IPS-11a (cell line): Measurements from ENCODE around the gene RGCC.

Source experiments
- H3K4me3 ChIP-seq: one replicate; pipeline ENCODE4 v1.5.1; 2013; ENCODE audit warnings: low read depth, low read length, control low read depth

The RGCC gene

DNA sequence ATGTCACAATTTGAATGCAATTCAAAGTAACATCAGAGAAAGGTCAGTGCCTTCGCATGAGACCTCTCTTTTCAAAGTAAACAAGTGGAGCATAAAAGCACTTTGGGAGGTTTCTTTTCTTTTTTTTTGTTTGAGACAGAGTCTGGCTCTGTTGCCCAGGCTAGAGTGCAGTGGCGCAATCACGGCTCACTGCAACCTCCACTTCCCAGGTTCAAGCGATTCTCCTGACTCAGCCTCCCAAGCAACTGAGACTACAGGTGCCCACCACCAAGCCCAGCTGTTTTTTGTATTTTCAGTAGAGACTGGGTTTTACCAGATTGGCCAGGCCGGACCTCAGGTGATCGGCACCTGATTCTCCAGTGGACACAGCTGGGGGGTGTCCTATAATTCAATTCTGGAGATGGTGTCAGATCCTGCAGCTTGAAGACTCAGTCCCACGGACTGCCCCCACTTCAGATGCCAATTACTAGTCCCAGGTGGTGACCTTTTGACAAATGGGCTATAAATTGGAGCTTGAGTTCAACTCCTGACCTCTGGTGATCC is 57.6 kb downstream of the RGCC start:
- H3K4me3 ChIP-seq = no peak overlapping the region

DNA sequence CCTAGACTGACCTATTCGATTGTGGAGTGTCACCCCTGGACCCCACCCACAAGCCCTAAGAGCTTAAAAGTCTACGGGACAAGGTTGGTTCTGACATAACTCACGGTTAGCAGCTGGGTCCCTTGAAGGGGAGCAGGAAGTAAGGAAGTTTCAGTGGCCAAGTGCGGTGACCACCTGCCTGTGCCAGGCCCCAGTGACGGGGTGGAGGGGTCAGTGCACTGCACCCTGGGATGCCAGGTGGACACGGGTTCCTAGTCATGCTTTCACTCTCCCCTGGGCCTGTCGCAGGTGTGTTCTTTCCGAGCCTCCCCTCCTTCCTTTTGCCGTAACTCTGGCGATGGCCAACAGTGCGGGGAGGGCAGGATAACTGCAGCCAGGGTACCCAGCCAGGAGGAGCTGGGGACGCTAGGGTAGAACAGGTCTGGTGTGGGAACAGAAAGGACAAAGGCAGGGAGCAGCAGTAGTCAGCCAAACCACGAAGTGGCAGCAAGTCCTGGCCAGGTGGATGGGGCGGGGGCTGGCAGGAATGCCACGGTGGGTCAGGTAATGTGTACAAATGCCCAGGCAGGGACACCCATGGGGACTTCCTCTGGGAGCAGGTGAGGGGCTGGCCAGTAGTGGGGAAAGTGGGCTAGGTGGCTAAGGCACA is 58.3 kb downstream of the RGCC start:
- H3K4me3 ChIP-seq = no peak overlapping the region

GRCh38 chr13:41516166-41516565 is 58.8 kb downstream of the RGCC start:
- H3K4me3 ChIP-seq = no peak overlapping the region

DNA sequence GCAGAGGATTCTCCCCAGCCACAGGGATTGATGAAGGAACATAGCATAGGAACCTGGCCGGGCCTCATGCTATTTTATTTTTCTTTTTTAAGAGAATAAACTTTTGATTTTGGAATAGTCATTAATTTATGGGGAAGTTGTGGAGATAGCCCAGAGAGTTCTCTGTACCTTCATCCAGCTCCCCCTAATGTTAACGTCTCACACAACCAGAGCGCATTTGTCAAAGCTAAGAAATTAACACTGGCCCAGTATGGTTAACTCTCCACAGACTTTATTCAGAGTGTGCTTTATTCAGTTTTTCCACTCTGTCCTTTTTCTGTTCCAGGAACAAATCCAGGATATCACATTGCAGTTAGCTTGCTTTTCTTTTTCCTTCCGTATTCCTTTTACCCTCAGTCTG is 59.4 kb downstream of the RGCC start:
- no peak overlapping the region for H3K4me3 ChIP-seq

- H3K4me3 ChIP-seq = no peak overlapping the region
Observed at GRCh38 chr13:41520016-41520659, 62.8 kb downstream of the RGCC start.
